ENCODE results near the gene C19orf67. TPM values are rescaled to one million over a fixed set of nuclear protein-coding genes. Genes with fewer than 3 reads are reported as not detected.
"Not testable (repeated sequence)": the region's sequence is repeated elsewhere in the genome, so short reads cannot be mapped to it uniquely, and the experiment has no call there.

C19orf67 gene
- polyA plus RNA-seq, 1 donor (not counting 4 experiments of a cell fraction or from before 2014, with no cell fraction given) = not detected

DNA sequence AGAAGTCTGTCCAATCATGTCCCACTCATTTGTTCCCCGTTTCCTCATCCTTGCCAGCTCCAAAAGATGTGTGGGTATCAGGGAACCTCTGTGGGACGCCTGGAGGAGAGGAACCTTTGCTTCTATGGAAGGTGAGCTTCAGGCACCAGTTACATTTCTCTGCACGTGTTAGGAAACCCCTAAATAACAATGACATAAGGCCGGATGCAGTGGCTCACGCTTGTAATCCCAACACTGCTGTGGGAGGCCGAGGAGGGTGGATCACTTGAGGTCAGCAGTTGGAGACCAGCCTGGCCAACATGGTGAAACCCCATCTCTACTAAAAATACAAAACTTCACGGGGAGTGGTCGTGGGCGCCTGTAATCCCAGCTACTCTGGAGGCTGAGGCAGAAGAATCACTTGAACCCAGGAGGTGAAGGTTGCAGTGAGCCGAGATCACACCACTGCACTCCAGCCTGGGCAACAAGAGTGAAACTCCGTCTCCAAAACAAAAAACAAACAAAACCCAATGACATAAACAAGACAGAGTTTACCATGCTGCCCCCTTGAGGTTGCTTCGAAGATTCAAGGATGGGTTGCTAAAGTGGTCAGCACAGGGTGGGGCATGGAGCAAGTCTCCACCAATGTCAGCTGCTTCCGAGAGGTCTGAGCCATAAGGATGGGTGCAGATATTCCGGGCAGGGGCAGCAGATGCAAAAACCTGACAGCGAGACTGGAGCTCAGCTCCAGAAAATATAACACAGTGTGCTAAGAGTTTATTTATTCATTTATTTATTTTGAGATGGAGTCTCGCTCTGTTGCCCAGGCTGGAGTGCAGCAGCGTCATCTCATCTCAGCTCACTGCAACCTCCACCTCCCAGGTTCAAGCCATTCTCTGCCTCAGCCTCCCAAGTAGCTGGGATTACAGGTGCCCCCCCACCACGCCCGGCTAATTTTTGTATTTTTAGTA lies 42.6 kb downstream of the C19orf67 start:
- TF ChIP-seq, protein P1, sequence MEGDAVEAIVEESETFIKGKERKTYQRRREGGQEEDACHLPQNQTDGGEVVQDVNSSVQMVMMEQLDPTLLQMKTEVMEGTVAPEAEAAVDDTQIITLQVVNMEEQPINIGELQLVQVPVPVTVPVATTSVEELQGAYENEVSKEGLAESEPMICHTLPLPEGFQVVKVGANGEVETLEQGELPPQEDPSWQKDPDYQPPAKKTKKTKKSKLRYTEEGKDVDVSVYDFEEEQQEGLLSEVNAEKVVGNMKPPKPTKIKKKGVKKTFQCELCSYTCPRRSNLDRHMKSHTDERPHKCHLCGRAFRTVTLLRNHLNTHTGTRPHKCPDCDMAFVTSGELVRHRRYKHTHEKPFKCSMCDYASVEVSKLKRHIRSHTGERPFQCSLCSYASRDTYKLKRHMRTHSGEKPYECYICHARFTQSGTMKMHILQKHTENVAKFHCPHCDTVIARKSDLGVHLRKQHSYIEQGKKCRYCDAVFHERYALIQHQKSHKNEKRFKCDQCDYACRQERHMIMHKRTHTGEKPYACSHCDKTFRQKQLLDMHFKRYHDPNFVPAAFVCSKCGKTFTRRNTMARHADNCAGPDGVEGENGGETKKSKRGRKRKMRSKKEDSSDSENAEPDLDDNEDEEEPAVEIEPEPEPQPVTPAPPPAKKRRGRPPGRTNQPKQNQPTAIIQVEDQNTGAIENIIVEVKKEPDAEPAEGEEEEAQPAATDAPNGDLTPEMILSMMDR (optimal IDR thresholded peaks at IDR 0.05 in 1 of 3, IDR thresholded peaks at IDR 0.05 in 1 of 3, conservative IDR thresholded peaks at IDR 0.05 in 1 of 3; ENCODE audit: extremely low read depth in 1 of 3, insufficient read depth in 2 of 3, low read length in 3 of 3) = peak; percentile 57 to 63 (median 60)
- H3K4me3 ChIP-seq (ENCODE audit: control insufficient read depth in 2 of 3, extremely low read depth in 1 of 3, insufficient read depth in 2 of 3, low read depth in 1 of 3, low read length in 3 of 3); FAIRE-seq; H3K36me3 ChIP-seq (ENCODE audit: control insufficient read depth in 2 of 2, extremely low read depth in 1 of 2, insufficient read depth in 2 of 2, low read length in 2 of 2); H4K20me1 ChIP-seq (ENCODE audit: control insufficient read depth, extremely low read depth, insufficient read depth, low read length); H3K9me3 ChIP-seq (ENCODE audit: control insufficient read depth, low read depth, low read length); H3K4me1 ChIP-seq (ENCODE audit: control insufficient read depth, extremely low read depth, insufficient read depth, low read length); H3K9me1 ChIP-seq (ENCODE audit: control insufficient read depth, extremely low read depth, insufficient read depth, low read length); H2AFZ ChIP-seq (ENCODE audit: control insufficient read depth, low read length); H3K27me3 ChIP-seq (ENCODE audit: control insufficient read depth, extremely low read depth, insufficient read depth, low read length); dilution Hi-C loops (cut with MboI; ENCODE audit: extremely low pct_ligation_motif_present, low sequenced_read_pairs); DNase-seq (ENCODE audit: low read depth, low spot score); H3K4me2 ChIP-seq (ENCODE audit: control insufficient read depth, extremely low read depth, insufficient read depth, low read depth, low read length); H3K79me2 ChIP-seq (ENCODE audit: control insufficient read depth, insufficient read depth, low read length); H3K9ac ChIP-seq (ENCODE audit: control insufficient read depth, extremely low read depth, insufficient read depth, low read length): not testable (repeated sequence)
- H3K27ac ChIP-seq (ENCODE audit: control insufficient read depth, insufficient read depth, low read length) = peak overlapping the region; percentile 45

DNA sequence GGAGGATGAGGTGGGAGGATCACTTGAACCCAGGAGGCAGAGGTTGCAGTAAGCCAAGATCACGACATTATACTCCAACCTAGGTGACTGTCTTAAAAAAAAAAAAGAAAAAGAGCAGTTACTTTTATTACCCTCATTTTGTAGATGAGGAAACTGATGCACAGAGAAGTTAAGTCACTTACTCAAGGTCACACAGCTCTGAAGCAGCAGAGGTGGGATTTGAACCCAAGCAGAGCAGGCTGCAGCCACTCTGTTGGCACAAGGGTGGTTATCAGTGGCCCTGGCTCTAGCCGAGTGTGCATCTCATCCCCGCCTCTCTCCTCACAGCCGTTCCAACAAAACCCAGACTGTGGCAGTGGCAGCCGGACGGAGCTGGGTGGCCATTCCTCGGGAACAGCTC lies 46.4 kb downstream of the C19orf67 start:
- FAIRE-seq (no peak), DNase-seq (ENCODE audit: low read depth, low spot score) (no peak)
- Histone ChIP-seq H2AFZ (ENCODE audit: control insufficient read depth, low read length) (no peak overlapping the region), H3K27me3 (ENCODE audit: control insufficient read depth, extremely low read depth, insufficient read depth, low read length) (no peaks in the 10 kb centered on the region), H3K4me2 (ENCODE audit: control insufficient read depth, extremely low read depth, insufficient read depth, low read depth, low read length) (no peak overlapping the region), H3K4me1 (ENCODE audit: control insufficient read depth, extremely low read depth, insufficient read depth, low read length) (no peaks in the 10 kb centered on the region), H3K27ac (ENCODE audit: control insufficient read depth, insufficient read depth, low read length) (no peak overlapping the region), H3K9me1 (ENCODE audit: control insufficient read depth, extremely low read depth, insufficient read depth, low read length) (no peaks in the 10 kb centered on the region), H3K9ac (ENCODE audit: control insufficient read depth, extremely low read depth, insufficient read depth, low read length) (no peak overlapping the region), H3K79me2 (ENCODE audit: control insufficient read depth, insufficient read depth, low read length) (no peaks in the 10 kb centered on the region), H3K4me3 (ENCODE audit: control insufficient read depth in 2 of 3, extremely low read depth in 1 of 3, insufficient read depth in 2 of 3, low read depth in 1 of 3, low read length in 3 of 3) (no peak overlapping the region), H3K36me3 (ENCODE audit: control insufficient read depth in 2 of 2, extremely low read depth in 1 of 2, insufficient read depth in 2 of 2, low read length in 2 of 2) (no peaks in the 10 kb centered on the region), H4K20me1 (ENCODE audit: control insufficient read depth, extremely low read depth, insufficient read depth, low read length) (no peaks in the 10 kb centered on the region), H3K9me3 (ENCODE audit: control insufficient read depth, low read depth, low read length) (no peaks in the 10 kb centered on the region)
- no peak for TF ChIP-seq EZH2 (IDR thresholded peaks at IDR 0.05; ENCODE audit: low read length)
- TF ChIP-seq, protein P1 (optimal IDR thresholded peaks at IDR 0.05 in 1 of 3, IDR thresholded peaks at IDR 0.05 in 1 of 3, conservative IDR thresholded peaks at IDR 0.05 in 1 of 3; ENCODE audit: extremely low read depth in 1 of 3, insufficient read depth in 2 of 3, low read length in 3 of 3) = no peak
- dilution Hi-C loops (cut with MboI; ENCODE audit: extremely low pct_ligation_motif_present, low sequenced_read_pairs) = no loop called here

Data from keratinocyte (primary cell).